ENCODE data around the gene UCP1. TPM values are rescaled to one million over a fixed set of nuclear protein-coding genes. Genes with fewer than 3 reads are reported as not detected.
A peak's percentile ranks its signal among the peaks of the same experiment; 100 is the strongest.

Gene UCP1
- total and polyA plus RNA-seq, 8 donors, result 0.47 to 0.99 (median 0.57) TPM; not detected in 2

- peaks cover 0 to 5% of the 10 kb centered on the region in 2 donors for H3K4me1 ChIP-seq
- no peak overlapping the region for H3K27ac ChIP-seq
- H3K27me3 ChIP-seq, result no peaks in the 10 kb centered on the region
- no peaks in the 10 kb centered on the region for H3K9me3 ChIP-seq
- no peaks in the 10 kb centered on the region for H3K36me3 ChIP-seq
- H3K4me3 ChIP-seq, result no peak overlapping the region
- TF ChIP-seq CTCF (IDR thresholded peaks at IDR 0.05), result no peak
- ATAC-seq (no peak), DNase-seq (no peak)
- intact Hi-C loops (cut with DNase I), result no loop called here
These were observed 43.1 kb upstream of the UCP1 start for GRCh38 chr4:140611854-140612253.

GRCh38 chr4:140609548-140610425, 41.0 kb upstream of the UCP1 start:
- Histone ChIP-seq H3K4me3 (no peak overlapping the region), H3K27me3 (no peaks in the 10 kb centered on the region), H3K4me1 (peaks cover 0 to 5% of the 10 kb centered on the region in 2 donors), H3K36me3 (no peaks in the 10 kb centered on the region), H3K27ac (no peak overlapping the region), H3K9me3 (no peaks in the 10 kb centered on the region)
- DNase-seq, result peak in 2 of 4 donors; percentile 42 to 64
- peak; percentile 88 for ATAC-seq
- TF ChIP-seq CTCF (IDR thresholded peaks at IDR 0.05), result peak; percentile 19 to 32
- intact Hi-C loops (cut with DNase I), result loop anchor here in 1 of 2 donors (10.0 kb wide), 1 partner anchor 245 kb away; no protein-coding TSS in a partner anchor

DNA sequence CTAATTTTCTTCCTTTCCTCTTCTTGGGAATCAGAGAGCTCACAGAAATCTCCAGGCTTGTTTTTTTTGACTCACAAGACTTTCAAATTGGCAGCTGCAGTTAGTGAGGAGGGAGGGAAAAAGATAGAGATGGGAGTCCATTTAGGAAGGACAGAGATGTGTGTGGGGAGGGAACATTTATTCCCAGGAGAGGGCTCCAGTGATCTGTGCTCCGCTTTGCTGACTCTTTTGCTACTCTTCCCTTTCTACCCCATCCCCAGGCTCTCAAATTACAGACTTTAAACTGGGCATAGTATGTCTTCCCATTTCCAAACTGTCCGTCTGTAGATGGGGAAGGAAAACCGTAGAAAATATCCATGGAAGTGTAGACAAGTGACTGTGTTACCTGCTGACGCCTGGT, 39.1 kb upstream of the UCP1 start:
- Histone ChIP-seq H3K9me3 (no peaks in the 10 kb centered on the region), H3K4me3 (no peak overlapping the region), H3K36me3 (no peaks in the 10 kb centered on the region), H3K27ac (no peak overlapping the region), H3K4me1 (peaks cover 0 to 5% of the 10 kb centered on the region in 2 donors), H3K27me3 (no peaks in the 10 kb centered on the region)
- intact Hi-C loops (cut with DNase I), result loop anchor here in 1 of 2 donors (10.0 kb wide), 1 partner anchor 243 kb away; no protein-coding TSS in a partner anchor
- ATAC-seq (no peak), DNase-seq (no peak)
- no peak for TF ChIP-seq CTCF (IDR thresholded peaks at IDR 0.05)

GRCh38 chr4:140604544-140604943, 35.8 kb upstream of the UCP1 start:
- no peak for ATAC-seq
- no peak for TF ChIP-seq CTCF (IDR thresholded peaks at IDR 0.05)
- Histone ChIP-seq H3K27me3 (no peaks in the 10 kb centered on the region), H3K4me1 (no peaks in the 10 kb centered on the region), H3K4me3 (no peak overlapping the region), H3K9me3 (no peaks in the 10 kb centered on the region), H3K27ac (no peak overlapping the region), H3K36me3 (no peaks in the 10 kb centered on the region)
- no peak for DNase-seq
- intact Hi-C loops (cut with DNase I), result loop anchor here in 1 of 2 donors (10.0 kb wide), 1 partner anchor 240 kb away; no protein-coding TSS in a partner anchor

DNA sequence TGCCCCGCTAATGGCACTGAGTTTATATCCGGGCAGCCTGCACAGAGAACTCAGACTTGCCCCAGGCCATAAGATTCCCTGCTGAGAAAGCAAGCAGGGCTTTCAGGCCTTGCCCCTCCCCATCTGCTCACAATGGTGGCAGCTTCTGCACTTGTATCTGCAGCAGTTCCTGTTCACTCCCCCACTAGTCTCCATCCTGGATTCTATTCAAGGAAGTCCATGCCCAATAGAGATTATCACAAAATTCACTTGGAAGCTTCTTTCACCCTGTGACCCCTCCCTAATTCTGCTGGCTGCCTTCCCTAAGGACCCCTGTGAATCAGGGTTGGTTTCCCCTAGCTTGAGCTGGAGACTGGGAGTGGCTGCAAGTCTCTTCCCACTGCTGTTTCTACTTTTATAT, 34.5 kb upstream of the UCP1 start:
- Histone ChIP-seq H3K36me3 (no peaks in the 10 kb centered on the region), H3K27me3 (no peaks in the 10 kb centered on the region), H3K9me3 (no peaks in the 10 kb centered on the region), H3K27ac (no peak overlapping the region), H3K4me3 (no peak overlapping the region), H3K4me1 (no peaks in the 10 kb centered on the region)
- DNase-seq (no peak), ATAC-seq (no peak)
- no peak for TF ChIP-seq CTCF (IDR thresholded peaks at IDR 0.05)
- intact Hi-C loops (cut with DNase I), result loop anchor here in 1 of 2 donors (10.0 kb wide), 1 partner anchor 238 kb away; no protein-coding TSS in a partner anchor
